HG03457 (cell line): Measurements from ENCODE around the gene COMMD9.
"Not testable (repeated sequence)": the region's sequence is repeated elsewhere in the genome, so short reads cannot be mapped to it uniquely, and the experiment has no call there.

ENCODE experiments used
- ATAC-seq: cut with Tn5 transposase; IDR thresholded peaks from one replicate; pipeline ENCODE4 v1.9.1; 2021; ENCODE audit warnings: moderate number of reproducible peaks; ENCODE audit not compliant: unreplicated experiment

The COMMD9 gene

DNA sequence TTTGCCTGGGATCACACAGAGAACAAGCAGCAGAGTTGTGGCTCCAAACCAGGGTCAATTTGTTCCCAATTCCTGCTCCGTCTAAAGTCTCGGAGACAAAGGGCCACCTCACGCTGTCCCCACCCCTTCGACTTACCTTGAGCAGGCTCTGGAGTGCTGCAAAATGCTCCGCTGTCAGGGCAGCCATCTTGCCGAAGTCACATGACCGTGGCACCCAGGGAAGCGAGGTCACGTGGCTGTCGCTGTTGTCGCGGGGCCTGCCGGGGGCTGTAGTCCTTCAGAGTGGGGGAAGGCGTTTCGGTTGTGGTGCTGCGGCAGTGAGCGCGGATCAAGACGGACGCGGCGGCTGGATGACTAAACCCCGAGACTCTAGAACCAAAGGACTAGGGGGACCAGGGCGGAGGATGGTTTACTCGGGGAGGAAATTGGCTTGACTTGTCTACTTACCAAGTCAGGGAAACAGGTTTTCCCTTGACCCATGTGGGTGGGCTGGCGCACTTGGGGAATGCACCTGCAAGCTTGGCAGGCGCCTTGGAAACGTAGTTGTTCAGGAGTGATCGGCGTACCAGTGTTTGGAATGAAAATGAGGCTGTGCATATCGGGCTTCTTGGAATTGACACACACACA lies at the start of gene COMMD9:
Gene COMMD9 (minus strand): TSS at position 199 of the 627 bp plus-strand sequence. CDS start 12 bp downstream, at position 187.
- ATAC-seq = peak; percentile 99

DNA sequence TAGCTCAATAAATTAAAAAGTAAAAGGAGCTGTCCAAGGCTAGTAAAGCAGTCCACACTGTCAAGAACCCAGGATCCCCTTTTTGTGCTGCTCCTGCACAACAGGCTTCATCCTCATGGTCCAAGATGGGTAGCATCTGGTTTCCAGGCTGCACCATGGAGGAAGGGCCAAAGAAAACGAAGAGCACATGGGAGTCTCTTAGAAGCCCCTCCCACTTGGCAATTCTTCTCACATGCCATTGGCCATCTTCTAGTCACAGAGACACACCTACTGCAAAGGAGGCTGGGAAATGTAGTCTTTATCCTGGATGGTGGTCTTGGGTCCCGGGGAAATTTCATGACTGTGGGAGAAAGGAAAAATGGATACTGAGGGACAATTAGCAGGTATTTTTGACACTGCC lies 44.7 kb upstream of the COMMD9 start:
- no peak for ATAC-seq

DNA sequence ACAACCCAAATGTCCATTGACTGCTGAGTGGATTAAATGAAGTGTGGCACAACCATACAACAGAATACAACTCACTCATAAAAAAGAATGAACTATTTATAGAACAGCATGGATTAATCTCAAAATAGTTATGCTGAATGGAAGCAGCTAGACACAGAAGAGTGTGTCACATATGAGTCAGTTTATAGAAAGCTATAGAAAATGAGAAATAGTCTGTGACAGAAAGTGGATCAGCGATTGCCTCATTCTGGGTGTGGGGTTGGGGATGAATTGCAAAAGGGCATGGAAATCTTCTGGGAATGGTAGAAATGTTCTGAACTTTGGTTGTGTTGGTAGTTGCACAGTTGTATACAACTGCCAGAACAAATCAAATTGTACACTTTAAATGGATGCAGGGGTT lies 44.2 kb upstream of the COMMD9 start:
- no peak for ATAC-seq

DNA sequence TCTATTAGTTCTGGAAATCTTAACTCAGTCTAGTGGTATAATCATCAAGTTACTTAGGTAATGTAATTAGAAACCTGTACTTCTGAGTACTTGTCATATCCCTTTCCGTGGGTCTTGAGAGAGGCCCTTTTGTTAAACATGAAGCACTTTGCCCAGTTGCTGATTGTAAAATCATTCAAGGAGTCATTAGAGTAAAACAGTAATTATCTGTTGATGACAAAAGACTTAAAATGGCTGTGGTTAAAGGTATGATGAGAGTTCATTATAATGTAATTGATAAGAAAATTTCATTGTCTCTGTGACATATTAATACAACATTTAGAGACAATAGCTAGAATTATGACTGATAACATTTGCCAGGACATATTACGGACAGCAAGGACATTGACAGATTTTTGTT lies 41.2 kb upstream of the COMMD9 start:
- ATAC-seq = no peak

DNA sequence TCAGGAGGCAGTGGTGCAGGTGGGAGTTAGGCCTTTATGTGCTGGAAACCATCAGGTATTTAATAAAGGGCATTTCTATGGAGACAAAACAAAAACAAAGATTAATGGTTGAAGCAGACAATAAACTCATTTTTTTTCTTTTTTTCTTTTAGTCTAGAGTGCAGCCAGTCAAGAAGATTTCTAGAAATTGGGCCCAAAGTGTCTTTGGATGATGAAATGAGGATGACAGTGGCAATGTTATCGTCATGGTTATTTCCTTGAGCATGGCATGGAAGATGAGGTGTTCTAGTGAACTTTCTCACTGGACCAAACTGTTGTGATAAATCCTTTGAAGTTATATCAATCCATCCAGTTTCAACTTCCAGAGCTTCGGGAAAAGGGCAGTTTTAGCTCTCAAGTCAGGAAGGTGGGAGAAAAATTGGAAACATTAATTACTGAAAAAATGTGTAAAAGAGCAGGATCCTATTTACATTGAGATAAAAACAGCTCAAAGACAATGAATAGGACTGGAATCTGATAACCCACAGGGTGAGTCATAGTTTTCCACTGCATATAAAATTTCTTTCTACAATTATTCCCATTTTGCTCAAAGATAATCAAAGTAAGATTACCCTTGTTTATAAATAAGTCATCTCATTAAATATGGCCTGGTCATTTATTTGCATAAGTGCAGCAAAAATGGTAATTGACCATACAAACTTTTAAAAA lies 39.9 kb upstream of the COMMD9 start:
- ATAC-seq = no peak

DNA sequence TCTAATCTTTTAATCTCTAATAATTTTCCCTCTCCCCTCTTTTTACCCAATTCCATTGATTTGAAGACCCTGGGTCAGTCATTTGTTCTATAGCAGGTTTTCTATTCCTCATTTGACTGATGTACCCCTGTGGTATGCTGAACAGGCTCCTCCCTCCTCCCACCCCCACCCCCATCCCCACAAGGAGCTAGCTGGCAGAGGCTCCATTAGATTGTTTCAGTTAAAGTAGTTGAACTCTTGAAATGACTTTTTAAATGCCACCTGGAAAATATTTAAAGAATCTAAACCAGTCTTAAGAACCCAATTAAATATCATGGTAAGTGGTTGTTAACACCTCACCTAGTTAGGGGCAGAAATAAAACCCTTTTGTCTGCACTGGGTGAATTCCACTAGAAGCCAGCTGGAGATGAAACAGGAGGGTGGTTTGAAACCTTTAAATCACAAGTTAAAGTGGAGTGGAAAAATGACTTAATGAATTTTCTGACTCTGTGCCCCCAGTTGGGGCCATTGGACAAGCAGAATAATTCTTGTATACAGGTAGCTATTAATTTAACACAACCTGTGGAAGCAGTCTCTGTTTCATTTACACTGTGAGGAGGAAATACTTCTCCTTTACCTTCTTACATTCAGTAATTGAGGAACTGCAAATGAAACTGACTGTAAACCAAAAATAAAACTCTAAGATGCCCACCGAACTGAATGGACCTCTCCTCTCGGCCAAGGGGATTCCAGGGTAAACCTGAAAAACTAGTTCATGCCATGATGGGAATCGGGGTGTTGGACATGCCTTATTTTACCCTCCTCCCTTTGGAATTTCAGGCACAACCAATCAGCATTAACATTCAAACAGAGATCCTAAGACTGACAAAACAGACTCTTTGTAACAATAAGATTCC lies 37.5 kb upstream of the COMMD9 start:
- ATAC-seq = no peak

DNA sequence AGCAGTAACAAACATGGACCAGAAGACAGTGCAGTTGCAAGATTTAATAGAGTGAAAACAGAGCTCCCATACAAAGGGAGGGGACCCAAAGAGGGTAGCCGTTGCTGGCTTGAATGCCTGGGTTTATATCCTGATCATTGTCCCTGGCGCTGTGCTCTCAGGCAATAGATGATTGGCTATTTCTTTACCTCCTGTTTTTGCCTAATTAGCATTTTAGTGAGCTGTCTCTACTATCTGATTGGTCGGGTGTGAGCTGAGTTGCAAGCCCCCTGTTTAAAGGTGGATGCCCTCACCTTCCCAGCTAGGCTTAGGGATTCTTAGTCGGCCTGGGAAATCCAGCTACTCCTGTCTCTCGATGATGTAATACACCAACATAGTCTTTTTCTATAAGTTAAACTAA lies 36.2 kb upstream of the COMMD9 start:
- ATAC-seq = not testable (repeated sequence)

DNA sequence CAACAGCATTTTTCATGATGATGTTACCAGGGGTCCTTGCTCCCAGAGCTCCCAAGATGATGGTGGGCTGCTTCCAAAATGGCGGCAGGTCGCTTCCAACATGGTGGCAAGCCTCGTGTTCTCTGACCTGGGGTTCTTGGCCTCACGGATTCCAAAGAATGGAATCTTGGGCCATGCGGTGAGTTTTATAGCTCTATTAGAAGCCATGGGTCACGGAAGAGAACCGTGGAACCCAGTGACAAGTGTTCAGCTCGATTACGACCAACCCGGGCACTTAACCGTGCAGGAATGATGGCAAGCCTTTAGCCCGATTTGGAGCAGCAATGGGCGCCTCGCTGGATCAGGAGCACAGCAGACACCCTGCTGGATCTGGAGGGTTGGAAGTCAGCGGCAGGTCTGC lies 35.7 kb upstream of the COMMD9 start:
- not testable (repeated sequence) for ATAC-seq

DNA sequence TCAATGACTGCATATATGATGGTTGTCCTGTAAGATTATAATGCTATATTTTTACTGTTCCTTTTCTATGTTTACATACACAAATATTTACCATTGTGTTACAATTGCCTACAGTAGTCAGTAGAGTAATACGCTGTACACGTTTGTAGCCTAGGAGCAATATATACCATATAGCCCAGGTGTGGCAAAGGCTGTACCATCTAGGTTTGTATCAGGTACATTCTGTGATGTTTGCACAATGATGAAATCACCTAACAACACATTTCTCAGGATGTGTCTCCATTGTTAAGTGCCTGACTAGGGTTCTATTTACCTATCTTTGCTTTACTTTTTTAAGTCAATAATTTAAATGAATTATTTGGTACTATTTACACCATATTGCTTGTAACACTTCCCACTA lies 28.8 kb upstream of the COMMD9 start:
- ATAC-seq = no peak

DNA sequence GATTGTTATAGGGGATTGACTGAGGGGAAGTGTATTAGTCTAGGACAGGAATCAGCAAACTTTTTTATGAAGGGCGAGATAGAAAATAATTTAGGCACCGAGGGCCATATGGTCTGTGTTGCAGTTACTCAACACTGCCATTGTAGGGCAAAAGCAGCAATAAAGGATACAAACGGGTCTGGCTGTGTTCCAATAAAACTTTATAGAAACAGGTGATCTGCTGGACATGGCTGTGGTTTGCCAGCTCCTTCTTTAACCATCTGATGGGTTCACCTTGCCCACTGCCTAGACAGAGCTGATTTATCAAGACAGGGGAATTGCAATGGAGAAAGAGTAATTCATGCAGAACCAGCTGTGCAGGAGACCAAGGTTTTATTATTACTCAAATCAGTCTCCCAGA lies 26.8 kb upstream of the COMMD9 start:
- ATAC-seq = no peak

DNA sequence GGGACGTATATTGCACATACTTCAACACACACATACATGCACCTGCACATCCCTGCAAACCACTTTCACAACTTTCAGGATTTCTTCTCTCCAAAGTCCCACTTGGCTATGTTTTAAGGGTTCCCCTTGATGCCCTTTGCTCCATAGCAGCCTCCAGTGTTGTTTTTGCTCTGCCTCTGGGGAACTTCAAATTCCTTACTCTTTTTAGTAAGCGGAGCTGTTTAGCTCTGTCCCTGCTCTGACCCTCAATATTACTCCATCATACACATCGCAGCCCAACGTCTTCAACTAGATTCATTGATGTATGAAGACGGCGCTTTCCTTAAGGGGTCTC lies 25.2 kb upstream of the COMMD9 start:
- ATAC-seq = no peak

DNA sequence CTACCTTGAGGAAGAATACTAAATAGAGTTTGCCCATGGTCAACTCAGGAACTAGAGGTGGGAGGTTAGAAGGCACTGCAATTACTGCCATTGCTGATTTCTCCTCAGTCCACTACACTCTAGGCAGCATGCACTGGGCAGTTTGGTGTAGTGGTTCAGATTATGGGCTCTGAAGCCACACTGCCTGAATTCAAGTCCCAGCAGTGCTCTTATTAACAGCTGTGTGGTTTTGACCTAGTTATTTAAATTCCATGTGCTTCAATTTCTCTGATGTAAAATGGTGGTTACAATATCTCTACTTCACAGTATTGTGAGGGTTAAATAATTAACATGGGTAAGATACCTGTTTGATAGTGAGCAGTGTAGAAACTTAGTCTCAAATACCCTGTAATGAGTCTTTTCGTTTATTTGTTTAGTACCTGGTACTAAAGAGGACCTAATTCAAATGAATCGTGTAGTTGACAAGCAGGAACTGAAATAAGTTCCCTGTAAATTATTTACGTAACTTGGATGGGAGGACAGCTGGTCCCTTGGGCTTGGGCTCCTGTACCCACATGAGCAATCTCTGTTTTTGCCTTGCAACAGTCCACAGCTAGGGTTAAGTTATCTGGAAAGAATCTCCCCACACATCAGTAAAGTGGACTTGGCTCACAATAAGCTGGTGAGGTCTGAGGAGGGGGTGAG lies 24.7 kb upstream of the COMMD9 start:
- no peak for ATAC-seq

DNA sequence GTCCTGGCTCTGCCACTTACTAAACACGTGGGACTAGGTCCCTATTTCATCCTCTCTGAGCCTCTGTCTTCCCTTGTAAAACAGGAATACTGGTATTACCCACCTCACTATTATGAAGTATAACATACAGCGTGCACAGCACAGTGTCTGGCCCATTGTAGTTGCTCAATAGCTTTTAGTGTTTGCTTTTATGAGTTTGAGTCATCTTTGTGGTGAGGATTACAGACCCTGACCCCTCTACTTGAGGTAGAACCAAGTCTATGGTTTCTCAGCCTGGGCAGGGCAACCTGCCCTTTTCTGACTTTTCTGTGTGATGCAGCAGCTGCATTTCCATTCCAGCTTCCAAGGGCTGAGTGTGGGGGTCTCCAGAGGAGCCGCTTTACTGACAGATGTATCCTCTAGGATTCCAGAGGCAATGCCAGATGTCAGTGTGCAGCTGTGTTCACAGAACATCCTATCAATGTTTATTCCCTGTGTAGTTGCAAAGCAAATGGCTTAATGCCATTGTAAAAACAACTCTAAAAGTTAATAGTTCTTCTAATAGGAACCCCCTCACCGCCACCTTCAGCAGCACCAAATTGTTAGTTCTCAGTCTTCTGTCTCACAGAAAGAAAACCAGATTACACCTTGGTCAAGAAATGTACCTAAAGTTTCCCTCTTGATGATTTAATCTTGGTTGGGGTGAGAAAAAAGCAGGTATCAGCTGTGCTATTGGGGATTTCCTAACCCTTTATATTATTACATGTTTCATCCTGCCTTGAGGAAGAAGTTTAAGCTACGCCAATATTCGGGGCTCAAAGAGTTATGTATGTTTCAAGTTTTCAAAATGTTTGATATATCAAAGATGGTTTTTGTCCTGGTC lies 23.6 kb upstream of the COMMD9 start:
- ATAC-seq = no peak

DNA sequence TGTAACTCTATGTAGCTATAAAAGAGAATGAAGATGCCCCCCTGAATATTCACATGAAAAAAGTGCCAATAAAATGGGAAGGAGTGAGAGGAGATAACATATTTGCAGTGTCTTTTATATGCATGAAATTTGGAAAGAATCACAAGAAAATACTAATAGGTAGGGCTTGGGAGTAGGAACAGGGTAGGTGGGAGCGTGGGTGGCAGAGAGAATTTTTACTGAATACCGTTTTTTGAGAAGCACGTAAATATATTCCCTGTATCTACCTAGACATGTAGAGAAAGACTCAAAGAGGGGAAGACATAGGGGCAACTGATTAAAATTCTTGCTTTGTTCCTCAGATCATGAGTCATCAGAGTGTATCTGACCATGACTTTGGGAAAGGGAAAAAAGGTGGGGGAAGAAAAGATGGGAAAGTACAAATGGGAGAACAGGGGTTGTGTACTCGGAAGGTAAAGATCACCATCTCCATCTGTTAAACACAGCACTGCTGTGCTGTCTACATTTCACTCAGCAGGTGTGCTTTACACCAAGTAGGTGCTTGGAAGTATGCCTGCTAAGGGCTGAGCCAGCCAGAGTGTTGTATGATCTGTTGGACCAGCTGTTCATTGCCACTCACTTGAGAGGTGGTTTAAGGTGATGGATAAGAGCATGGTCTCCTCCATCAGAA lies 22.8 kb upstream of the COMMD9 start:
- ATAC-seq = no peak

DNA sequence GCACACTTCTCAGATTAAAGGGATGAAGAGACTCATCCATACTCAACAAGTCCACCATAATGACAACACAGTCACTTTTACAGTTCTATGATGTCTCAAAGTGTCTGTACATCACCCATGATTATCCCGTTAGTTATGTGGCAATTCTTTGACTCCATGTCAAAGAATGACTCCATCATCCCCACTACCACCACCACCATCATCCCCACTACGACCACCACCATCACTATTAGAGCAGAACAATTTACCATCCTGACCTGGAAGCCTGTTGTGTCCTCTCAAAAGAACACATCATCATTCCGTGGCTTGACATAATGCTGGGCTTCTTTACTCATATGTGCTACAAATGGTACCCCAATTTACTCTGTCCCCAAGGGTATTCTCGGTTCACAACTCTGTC lies 20.6 kb upstream of the COMMD9 start:
- no peak for ATAC-seq

DNA sequence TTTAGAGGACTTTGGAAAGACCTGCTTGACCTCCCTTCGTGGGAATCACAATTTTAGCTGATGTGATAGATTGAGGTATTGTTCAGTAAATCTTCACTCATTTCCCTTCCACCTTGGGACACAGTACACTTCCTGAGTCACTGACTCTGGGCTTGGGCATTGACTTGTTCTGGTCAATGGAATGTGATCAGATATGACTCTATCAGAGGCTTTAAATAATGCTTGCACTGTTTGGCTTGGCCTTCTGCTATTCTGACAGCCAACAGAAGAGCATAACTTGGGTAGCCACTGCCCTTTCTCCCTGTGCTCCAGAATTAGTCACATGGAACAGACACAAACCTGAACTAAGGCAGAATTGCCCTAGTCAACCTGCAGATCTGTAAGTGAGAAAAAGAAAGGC lies 19.4 kb upstream of the COMMD9 start:
- ATAC-seq = no peak

DNA sequence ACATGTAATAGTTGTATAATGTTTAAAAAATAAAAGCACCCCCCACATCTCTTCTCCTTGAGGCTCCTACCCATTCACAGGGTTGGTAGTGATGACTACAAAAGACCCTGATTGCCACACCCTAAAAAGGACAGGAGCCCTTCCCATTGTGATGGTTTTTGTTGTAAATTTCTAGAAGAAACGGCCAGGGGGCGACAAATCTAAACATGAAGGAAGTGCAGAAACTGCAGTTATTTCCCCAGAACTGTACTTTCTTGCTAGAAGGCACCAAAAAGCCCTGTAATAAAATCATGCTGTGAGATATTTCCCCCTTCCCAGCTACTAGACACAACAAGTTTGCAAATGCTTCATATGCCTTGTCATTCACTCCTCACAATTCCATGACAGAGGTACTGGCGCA lies 17.7 kb upstream of the COMMD9 start:
- no peak for ATAC-seq

DNA sequence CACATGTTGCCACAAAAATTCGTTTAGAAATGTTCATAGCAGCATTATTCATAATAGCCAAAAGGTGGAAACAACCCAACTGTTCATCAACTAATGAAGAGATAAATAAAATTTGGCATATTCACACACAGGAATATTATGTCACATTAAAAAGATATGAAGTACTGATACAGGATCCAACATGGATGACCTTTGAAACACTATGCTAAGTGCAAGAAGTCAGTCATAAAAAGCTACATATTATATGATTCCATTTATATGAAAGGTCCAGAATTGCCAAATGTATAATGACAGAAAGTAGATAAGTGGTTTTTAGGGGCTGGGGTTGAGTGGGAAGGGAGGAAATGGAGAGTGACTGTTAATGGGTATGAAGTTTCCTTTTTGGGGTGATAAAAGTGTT lies 15.8 kb upstream of the COMMD9 start:
- no peak for ATAC-seq

DNA sequence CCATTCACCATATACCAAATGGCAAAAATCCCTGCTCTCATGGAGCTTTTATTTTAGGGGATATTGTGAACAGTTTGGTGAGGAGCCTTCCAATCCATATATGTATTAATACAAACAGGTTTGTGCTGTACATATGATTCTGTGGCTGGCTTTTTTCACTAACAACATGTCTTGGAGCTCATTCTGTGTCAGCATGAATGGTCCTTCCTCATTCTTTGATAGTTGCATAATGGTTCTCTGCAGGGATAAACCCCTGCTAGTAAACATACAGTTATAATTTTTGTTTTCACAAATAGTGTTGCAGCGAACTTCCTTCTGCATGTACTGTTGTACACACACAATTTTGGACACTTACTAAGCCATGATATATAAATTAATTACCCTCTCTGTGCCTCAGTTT lies 15.1 kb upstream of the COMMD9 start:
- ATAC-seq = no peak

DNA sequence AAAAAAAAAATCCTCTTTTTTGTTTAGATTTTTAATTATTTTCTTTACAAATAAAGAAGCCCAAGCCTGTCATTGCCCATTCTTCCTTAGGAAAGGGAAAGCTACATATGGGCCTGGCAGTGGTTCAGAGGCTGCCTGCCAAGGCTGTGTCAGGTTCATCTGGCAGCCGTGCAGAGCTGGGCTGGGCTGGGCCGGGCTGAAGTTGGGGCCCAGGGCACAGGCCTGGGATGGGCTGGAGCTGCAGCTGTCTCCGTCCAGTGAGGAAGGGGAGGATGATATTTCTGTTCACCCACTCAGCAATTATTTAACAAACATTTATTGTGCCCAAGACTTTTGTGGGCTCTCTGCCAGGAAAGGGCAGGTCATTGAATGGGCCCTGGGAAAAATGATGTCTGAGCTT lies 11.4 kb upstream of the COMMD9 start:
- no peak for ATAC-seq
